ENCODE data around the gene DHX32. TPM values are rescaled to one million over a fixed set of nuclear protein-coding genes. Genes with fewer than 3 reads are reported as not detected.

Gene DHX32
- total RNA-seq, 1 experiment from 2014 or later: 36.2 TPM

GRCh38 chr10:125878957-125879835 lies 1.9 kb downstream of the DHX32 start:
- peaks cover 7% of the 10 kb centered on the region for H3K9me3 ChIP-seq (ENCODE audit: low read depth, low read length, poor library complexity, severe bottlenecking)
- TF ChIP-seq, protein P1, sequence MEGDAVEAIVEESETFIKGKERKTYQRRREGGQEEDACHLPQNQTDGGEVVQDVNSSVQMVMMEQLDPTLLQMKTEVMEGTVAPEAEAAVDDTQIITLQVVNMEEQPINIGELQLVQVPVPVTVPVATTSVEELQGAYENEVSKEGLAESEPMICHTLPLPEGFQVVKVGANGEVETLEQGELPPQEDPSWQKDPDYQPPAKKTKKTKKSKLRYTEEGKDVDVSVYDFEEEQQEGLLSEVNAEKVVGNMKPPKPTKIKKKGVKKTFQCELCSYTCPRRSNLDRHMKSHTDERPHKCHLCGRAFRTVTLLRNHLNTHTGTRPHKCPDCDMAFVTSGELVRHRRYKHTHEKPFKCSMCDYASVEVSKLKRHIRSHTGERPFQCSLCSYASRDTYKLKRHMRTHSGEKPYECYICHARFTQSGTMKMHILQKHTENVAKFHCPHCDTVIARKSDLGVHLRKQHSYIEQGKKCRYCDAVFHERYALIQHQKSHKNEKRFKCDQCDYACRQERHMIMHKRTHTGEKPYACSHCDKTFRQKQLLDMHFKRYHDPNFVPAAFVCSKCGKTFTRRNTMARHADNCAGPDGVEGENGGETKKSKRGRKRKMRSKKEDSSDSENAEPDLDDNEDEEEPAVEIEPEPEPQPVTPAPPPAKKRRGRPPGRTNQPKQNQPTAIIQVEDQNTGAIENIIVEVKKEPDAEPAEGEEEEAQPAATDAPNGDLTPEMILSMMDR (conservative IDR thresholded peaks at IDR 0.05; ENCODE audit: low read depth, low read length): no peak
- no peak for TF ChIP-seq EZH2 (IDR thresholded peaks at IDR 0.05; ENCODE audit: borderline replicate concordance, low read depth, low read length, poor library complexity, severe bottlenecking)
- no TSS peak for BruUV-seq (replicated peaks)
- ChIA-PET CTCF (no interaction called here), POLR2A (ENCODE audit: low non-redundant PET) (no interaction called here)
- peaks cover 14% of the 10 kb centered on the region for H3K36me3 ChIP-seq (ENCODE audit: insufficient read depth, low read length, poor library complexity, severe bottlenecking)
- intact Hi-C loops (cut with micrococcal nuclease; ENCODE audit: unreplicated experiment): no loop called here
- DNase-seq (ENCODE audit: low spot score): no peak
- no peaks in the 10 kb centered on the region for H3K4me1 ChIP-seq (ENCODE audit: insufficient read depth, low read length, poor library complexity, severe bottlenecking)
- no peak overlapping the region for H3K27ac ChIP-seq (ENCODE audit: low read depth, low read length, poor library complexity, severe bottlenecking)
- no peaks in the 10 kb centered on the region for H3K27me3 ChIP-seq (replicated peaks; ENCODE audit: insufficient read depth, low read depth, low read length, poor library complexity)
- H3K4me3 ChIP-seq (ENCODE audit: low read depth, low read length, poor library complexity, severe bottlenecking): no peak overlapping the region

DNA sequence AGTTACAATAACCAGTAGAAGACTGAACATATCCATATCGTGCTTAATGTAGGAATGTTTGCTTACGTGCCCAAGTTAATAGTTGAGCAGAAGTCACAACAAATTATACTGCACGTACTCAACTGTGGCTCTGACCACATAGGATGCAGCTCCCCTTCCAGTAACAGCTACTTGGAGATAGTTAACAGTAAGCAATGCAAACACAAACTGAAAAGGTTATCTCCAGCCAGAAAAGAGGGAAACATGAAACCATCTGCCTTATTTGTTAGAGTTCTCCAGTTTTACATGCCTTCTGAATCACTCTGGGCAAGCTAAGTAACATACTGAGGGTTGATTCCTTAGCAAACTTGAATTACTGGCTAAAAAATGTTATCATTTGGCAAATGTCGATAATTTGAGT lies 9.8 kb downstream of the DHX32 start:
- POLR2A ChIA-PET (ENCODE audit: low non-redundant PET): no interaction called here

GRCh38 chr10:125868372-125868975 lies 12.6 kb downstream of the DHX32 start:
- H3K4me1 ChIP-seq (ENCODE audit: insufficient read depth, low read length, poor library complexity, severe bottlenecking): no peaks in the 10 kb centered on the region
- H3K36me3 ChIP-seq (ENCODE audit: insufficient read depth, low read length, poor library complexity, severe bottlenecking): peaks cover 10% of the 10 kb centered on the region
- DNase-seq (ENCODE audit: low spot score): peak; percentile 46
- no TSS peak for BruUV-seq (replicated peaks)
- no peaks in the 10 kb centered on the region for H3K27me3 ChIP-seq (replicated peaks; ENCODE audit: insufficient read depth, low read depth, low read length, poor library complexity)
- no peaks in the 10 kb centered on the region for H3K9me3 ChIP-seq (ENCODE audit: low read depth, low read length, poor library complexity, severe bottlenecking)
- TF ChIP-seq, protein P1 (conservative IDR thresholded peaks at IDR 0.05; ENCODE audit: low read depth, low read length): peak; percentile 84
- no peak for TF ChIP-seq EZH2 (IDR thresholded peaks at IDR 0.05; ENCODE audit: borderline replicate concordance, low read depth, low read length, poor library complexity, severe bottlenecking)
- H3K27ac ChIP-seq (ENCODE audit: low read depth, low read length, poor library complexity, severe bottlenecking): no peak overlapping the region
- no peak overlapping the region for H3K4me3 ChIP-seq (ENCODE audit: low read depth, low read length, poor library complexity, severe bottlenecking)
- intact Hi-C loops (cut with micrococcal nuclease; ENCODE audit: unreplicated experiment): no loop called here
- CTCF ChIA-PET: interaction anchor here (1.5 kb wide), 1 partner anchor 635 kb away, joined by 3 read pairs; no protein-coding TSS in a partner anchor
- POLR2A ChIA-PET (ENCODE audit: low non-redundant PET): no interaction called here

More for the DNA sequence above, 9.8 kb downstream of the DHX32 start:
- H3K36me3 ChIP-seq (ENCODE audit: insufficient read depth, low read length, poor library complexity, severe bottlenecking): peaks cover 4% of the 10 kb centered on the region
- TF ChIP-seq, protein P1 (conservative IDR thresholded peaks at IDR 0.05; ENCODE audit: low read depth, low read length): no peak
- TF ChIP-seq EZH2 (IDR thresholded peaks at IDR 0.05; ENCODE audit: borderline replicate concordance, low read depth, low read length, poor library complexity, severe bottlenecking): no peak
- BruUV-seq (replicated peaks): no TSS peak
- DNase-seq (ENCODE audit: low spot score): no peak
- peaks cover 4% of the 10 kb centered on the region for H3K9me3 ChIP-seq (ENCODE audit: low read depth, low read length, poor library complexity, severe bottlenecking)
- no peaks in the 10 kb centered on the region for H3K4me1 ChIP-seq (ENCODE audit: insufficient read depth, low read length, poor library complexity, severe bottlenecking)
- H3K27ac ChIP-seq (ENCODE audit: low read depth, low read length, poor library complexity, severe bottlenecking): no peak overlapping the region
- CTCF ChIA-PET: no interaction called here
- no peak overlapping the region for H3K4me3 ChIP-seq (ENCODE audit: low read depth, low read length, poor library complexity, severe bottlenecking)
- intact Hi-C loops (cut with micrococcal nuclease; ENCODE audit: unreplicated experiment): no loop called here
- H3K27me3 ChIP-seq (replicated peaks; ENCODE audit: insufficient read depth, low read depth, low read length, poor library complexity): no peaks in the 10 kb centered on the region
